Rectal smooth muscle tissue (tissue), 1 donor: ENCODE data around the gene TRIM32.
"Not testable (repeated sequence)": the region's sequence is repeated elsewhere in the genome, so short reads cannot be mapped to it uniquely, and the experiment has no call there.

Source experiments
- H3K27ac ChIP-seq: one replicate; pipeline ENCODE4 v1.7.0; 2013; ENCODE audit warnings: low read depth, low read length, inconsistent platforms
- H3K27me3 ChIP-seq: one replicate; pipeline ENCODE4 v1.7.0; 2013; ENCODE audit warnings: low read length; ENCODE audit not compliant: control insufficient read depth, insufficient read depth
- H3K36me3 ChIP-seq: one replicate; pipeline ENCODE4 v1.7.0; 2013; ENCODE audit warnings: low read length; ENCODE audit not compliant: control insufficient read depth, insufficient read depth
- H3K4me1 ChIP-seq: one replicate; pipeline ENCODE4 v1.7.0; 2013; ENCODE audit warnings: low read length; ENCODE audit not compliant: control insufficient read depth, insufficient read depth
- H3K4me3 ChIP-seq: one replicate; pipeline ENCODE4 v1.7.0; 2013; ENCODE audit warnings: low read length
- H3K9ac ChIP-seq: one replicate; pipeline ENCODE4 v1.7.0; 2013; ENCODE audit warnings: low read length

Gene TRIM32

DNA sequence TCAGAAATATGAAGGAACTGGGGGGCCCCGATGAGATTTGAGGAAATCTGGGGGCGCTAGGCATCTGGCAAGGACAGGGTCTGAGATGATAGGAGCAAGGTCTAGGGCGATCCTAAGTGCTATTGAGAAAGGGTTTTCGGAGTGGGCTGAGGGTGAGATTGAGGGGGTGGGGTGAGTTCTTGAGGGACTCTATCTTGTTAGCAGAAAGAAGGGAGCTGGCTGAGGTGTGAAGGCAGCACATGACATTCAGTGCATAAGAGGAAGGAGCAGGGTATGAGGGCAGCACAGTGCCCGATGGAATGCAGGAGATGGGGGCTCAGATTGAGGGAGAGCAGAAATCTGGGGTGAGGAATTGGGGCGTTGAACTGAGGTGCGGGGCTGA, 640 bp downstream of the TRIM32 start:
- H3K4me1 ChIP-seq, result peaks cover 3% of the 10 kb centered on the region
- H3K27ac ChIP-seq, result no peak overlapping the region
- H3K27me3 ChIP-seq, result no peaks in the 10 kb centered on the region
- H3K36me3 ChIP-seq, result no peaks in the 10 kb centered on the region
- H3K9ac ChIP-seq, result peak overlapping the region; percentile 80
- peak overlapping the region; percentile 91 for H3K4me3 ChIP-seq

DNA sequence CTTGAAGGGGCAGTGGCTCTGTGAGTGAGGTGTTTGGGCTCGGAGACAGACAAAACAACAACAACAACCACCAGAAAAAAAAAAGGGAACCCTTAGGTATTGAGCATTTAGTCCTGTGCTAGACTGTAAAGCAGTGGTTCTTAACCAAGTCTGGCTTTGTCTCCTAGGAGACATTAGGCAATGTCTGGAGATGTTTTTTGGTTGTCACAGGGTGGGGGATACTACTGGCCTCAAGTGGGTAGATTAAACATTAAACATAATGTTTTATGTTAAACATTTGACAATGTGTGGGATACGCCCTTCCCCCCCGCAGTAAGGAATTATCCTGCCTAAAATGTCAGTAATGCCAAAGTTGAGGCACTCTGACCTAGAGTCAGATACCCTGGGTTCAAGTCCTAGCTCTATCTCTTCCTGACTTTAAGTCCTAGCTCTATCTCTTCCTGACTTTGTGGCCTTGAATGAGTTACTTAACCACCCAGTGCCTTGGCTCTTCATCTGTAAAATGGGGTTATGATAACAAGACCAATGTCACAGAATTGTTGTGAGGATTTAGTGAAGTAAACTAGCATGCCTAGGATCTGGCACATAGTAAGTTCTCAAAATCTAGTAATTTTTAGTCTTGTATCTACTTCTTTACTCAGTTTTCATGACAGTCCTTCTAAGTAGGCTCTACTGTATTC, 1.8 kb downstream of the TRIM32 start:
- H3K4me3 ChIP-seq, result no peak overlapping the region
- H3K9ac ChIP-seq, result no peak overlapping the region
- H3K27me3 ChIP-seq, result no peaks in the 10 kb centered on the region
- H3K4me1 ChIP-seq, result peaks cover 3% of the 10 kb centered on the region
- H3K27ac ChIP-seq, result no peak overlapping the region
- H3K36me3 ChIP-seq, result no peaks in the 10 kb centered on the region

DNA sequence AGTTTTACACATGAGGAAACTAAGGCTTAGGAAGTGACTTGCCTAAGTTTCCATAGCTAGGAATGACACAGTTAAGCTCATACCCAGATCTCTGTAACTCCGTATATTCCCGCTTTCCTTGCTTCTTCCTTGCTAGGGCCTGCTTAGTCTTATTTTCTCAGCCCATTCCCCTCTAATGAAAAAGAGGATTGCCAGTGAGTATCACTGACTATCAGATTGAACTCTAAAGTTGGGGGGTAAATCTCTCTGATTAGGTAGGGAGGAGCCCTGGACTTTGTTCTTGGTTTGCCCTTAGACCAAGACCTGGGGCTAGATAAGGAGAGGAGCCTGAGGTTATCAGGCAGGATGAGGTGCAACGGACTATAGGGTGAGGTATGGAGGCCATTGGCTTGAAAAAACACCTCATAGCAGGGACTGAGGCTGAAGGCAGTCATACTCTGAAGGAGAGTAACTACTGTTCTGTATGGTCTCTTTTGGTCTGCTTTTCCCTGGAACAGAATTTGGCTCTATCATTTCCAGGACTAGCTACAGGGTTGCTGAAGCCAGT, 2.5 kb downstream of the TRIM32 start:
- no peak overlapping the region for H3K4me3 ChIP-seq
- H3K27ac ChIP-seq, result no peak overlapping the region

DNA sequence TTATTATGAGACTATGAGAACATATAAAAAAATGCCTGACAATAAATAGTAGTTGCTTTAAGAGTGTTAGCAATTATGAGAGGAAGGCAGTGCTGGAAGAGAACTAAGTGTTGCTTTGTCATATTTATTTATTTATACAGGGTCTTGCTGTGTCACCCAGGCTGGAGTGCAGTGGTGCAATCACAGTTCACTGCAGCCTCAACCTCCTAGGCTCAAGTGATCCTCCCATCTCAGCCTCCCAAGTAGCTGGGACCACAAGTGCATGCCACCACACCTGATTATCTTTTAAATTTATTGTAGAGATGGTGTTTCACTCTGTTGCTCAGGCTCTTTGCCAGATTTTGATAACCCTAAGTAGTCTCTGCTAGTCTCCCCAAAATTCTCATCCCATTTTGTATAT, 3.7 kb downstream of the TRIM32 start:
- not testable (repeated sequence) for H3K27me3 ChIP-seq, H3K27ac ChIP-seq, H3K4me3 ChIP-seq, H3K4me1 ChIP-seq, H3K36me3 ChIP-seq, H3K9ac ChIP-seq

More for the DNA sequence above, 2.5 kb downstream of the TRIM32 start:
- no peaks in the 10 kb centered on the region for H3K27me3 ChIP-seq
- H3K36me3 ChIP-seq, result no peaks in the 10 kb centered on the region
- H3K4me1 ChIP-seq, result peaks cover 3% of the 10 kb centered on the region
- no peak overlapping the region for H3K9ac ChIP-seq

DNA sequence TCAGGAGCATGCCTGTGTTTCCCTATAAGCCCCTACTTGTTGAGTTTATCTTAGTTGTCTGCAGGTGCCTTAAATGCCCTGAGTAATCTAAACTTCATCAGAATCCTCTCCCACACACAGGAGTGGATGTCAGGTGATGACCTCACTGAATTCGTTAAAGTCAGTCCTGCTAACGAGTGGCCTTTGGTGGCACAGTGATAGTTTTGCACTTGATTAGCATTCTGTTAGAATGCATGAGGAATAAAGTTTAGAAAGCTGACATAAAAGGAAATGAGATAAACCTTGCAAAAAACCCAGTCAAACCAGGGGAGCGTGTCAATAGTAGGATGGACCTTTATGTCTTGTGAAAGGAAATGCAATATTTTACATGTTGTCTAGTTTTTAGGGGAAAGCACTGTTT, 4.5 kb downstream of the TRIM32 start:
- H3K4me3 ChIP-seq, result no peak overlapping the region
- no peak overlapping the region for H3K27ac ChIP-seq
- no peak overlapping the region for H3K9ac ChIP-seq
- peaks cover 3% of the 10 kb centered on the region for H3K4me1 ChIP-seq
- no peaks in the 10 kb centered on the region for H3K36me3 ChIP-seq
- no peaks in the 10 kb centered on the region for H3K27me3 ChIP-seq

DNA sequence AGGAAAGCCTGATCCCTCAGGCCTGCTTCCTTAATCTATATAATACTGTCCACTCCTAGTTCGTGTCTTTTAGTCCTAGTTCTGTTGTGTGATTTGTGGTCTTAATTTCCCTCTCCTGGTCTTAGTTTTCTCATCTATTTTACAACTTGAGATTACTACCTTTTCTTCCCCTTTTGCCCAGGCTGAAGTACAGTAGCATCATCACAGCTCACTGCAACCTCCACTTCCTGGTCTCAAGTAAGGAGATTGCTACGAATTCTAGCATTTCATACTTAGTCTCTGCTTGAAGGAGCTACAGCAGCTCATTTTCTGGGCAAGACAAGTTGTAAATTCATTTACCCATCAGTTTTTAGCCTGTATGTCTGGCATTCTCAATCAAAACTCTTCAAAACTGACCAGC, 5.5 kb downstream of the TRIM32 start:
- H3K4me3 ChIP-seq, result no peak overlapping the region
- no peaks in the 10 kb centered on the region for H3K27me3 ChIP-seq
- peaks cover under 1% of the 10 kb centered on the region for H3K36me3 ChIP-seq
- no peak overlapping the region for H3K27ac ChIP-seq
- no peak overlapping the region for H3K9ac ChIP-seq
- peaks cover 3% of the 10 kb centered on the region for H3K4me1 ChIP-seq

DNA sequence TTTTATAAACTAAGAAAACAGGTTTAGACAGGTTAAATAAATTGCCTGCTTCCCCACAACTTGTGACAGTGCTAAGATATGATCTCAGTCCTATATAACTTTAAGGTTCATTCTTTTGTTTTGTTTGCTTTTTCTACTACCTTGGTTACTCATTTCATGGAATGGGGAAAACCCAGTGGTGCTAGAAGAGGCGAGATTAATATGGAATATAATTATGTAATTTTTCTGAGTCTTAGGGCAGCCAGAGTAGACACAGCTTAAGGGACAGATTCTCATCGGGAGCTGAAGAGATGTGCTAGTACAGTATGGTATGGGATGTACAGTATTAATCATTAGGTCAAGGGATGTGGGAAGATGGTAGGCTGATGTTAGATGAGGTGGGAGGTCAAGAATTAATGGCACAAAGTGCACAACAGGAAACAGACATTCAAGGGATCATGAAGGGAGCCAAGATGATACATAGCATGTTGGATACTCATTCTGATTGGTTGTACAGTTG, 6.2 kb downstream of the TRIM32 start:
- peaks cover 6% of the 10 kb centered on the region for H3K36me3 ChIP-seq
- H3K9ac ChIP-seq, result no peak overlapping the region
- no peak overlapping the region for H3K4me3 ChIP-seq
- H3K4me1 ChIP-seq, result peaks cover 3% of the 10 kb centered on the region
- no peaks in the 10 kb centered on the region for H3K27me3 ChIP-seq
- H3K27ac ChIP-seq, result no peak overlapping the region

DNA sequence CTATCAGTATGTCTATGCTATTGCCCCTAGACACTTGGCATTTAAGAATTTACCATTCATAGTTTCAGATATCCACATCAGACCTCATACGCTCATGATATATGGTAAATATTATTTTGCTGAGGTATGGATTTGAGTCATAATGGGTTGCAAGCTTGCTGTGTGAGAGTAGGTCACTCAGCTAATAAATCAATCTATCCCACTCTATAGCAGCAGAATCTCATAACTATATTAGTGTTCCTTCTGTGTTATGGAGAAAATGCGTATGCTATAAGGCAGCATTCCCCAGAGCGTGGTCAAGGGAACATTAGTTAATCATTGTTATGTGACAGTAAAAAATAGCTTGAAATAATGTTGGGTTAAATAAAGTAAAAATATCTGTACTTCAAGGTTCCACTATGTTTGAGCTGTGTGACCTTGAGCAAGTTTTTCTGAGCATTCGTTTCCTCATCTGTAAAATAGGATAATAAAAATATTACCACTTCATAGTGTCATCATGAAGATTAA, 7.7 kb downstream of the TRIM32 start:
- Histone ChIP-seq H3K4me3 (no peak overlapping the region), H3K27ac (no peak overlapping the region), H3K36me3 (peaks cover 17% of the 10 kb centered on the region), H3K9ac (no peak overlapping the region), H3K27me3 (no peaks in the 10 kb centered on the region), H3K4me1 (no peaks in the 10 kb centered on the region)

DNA sequence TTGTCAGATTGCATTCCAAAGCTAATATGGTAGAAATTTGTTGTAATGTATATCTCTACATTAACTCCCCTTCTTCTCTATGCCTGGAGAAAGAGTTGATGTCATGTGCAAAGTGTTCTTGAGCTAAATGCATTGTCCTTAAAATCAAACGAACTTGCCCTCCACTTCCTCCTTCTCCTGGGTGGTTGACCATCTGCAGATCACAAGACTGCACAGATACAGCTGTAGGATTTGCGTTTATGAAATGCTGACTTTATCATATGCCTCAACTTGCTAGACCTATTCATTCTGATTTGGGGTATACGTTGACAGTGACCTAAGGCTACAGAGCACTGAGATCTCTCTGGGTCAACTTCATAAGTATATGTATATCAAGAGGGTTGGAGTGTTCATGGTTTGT, 8.3 kb downstream of the TRIM32 start:
- no peak overlapping the region for H3K9ac ChIP-seq
- no peaks in the 10 kb centered on the region for H3K4me1 ChIP-seq
- H3K27me3 ChIP-seq, result no peaks in the 10 kb centered on the region
- H3K36me3 ChIP-seq, result peaks cover 19% of the 10 kb centered on the region
- H3K4me3 ChIP-seq, result no peak overlapping the region
- H3K27ac ChIP-seq, result no peak overlapping the region

DNA sequence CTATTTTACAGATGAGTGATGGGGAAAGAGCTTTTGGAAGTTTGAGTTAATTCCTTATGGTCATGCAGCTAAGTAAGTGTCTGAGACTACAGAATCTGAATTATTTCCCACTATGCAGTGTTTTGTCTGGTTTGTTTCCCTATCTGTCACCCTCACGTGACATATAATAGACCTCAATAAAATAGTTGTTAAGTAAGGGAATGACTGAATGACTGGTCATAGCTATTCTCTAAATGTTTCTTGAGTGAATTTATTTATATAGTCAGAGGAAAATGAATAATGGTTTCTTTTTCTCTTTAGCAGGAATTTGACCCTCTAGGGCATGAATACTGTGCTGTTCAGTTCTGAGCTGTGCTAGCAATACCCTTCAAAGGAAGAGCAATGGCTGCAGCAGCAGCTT, 10.3 kb downstream of the TRIM32 start:
- Histone ChIP-seq H3K27ac (no peak overlapping the region), H3K36me3 (peaks cover 19% of the 10 kb centered on the region), H3K4me1 (no peaks in the 10 kb centered on the region), H3K4me3 (no peak overlapping the region), H3K27me3 (no peaks in the 10 kb centered on the region), H3K9ac (no peak overlapping the region)

DNA sequence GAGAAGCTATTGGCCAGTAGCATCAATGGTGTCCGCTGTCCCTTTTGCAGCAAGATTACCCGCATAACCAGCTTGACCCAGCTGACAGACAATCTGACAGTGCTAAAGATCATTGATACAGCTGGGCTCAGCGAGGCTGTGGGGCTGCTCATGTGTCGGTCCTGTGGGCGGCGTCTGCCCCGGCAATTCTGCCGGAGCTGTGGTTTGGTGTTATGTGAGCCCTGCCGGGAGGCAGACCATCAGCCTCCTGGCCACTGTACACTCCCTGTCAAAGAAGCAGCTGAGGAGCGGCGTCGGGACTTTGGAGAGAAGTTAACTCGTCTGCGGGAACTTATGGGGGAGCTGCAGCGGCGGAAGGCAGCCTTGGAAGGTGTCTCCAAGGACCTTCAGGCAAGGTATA, 10.8 kb downstream of the TRIM32 start:
- Histone ChIP-seq H3K4me1 (no peaks in the 10 kb centered on the region), H3K9ac (no peak overlapping the region), H3K36me3 (peaks cover 19% of the 10 kb centered on the region), H3K4me3 (no peak overlapping the region), H3K27ac (no peak overlapping the region), H3K27me3 (no peaks in the 10 kb centered on the region)

DNA sequence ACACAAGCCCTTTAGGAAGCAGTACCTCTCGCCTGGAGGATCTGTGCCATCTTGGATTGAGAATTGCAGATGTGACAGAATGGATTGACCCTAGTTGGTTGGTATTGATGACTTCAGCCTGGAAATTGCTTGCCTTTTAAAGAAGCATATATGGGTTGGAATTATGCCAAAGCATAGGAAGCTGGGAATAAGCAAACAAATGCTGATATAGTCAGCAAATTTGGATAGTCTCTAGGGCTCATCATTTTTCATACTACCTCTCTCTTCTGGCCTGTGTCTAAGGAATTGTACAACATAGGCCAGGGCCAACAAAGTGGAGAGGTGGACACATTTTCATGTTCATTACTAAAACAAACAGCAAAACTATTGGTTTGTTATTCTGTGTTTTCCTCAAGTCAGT, 13.2 kb downstream of the TRIM32 start:
- no peaks in the 10 kb centered on the region for H3K27me3 ChIP-seq
- peaks cover 19% of the 10 kb centered on the region for H3K36me3 ChIP-seq
- no peaks in the 10 kb centered on the region for H3K4me1 ChIP-seq
- no peak overlapping the region for H3K4me3 ChIP-seq
- no peak overlapping the region for H3K9ac ChIP-seq
- no peak overlapping the region for H3K27ac ChIP-seq
